Amniotic epithelial cell (primary cell): ENCODE results near the gene SRM.
"Not testable (repeated sequence)": the region's sequence is repeated elsewhere in the genome, so short reads cannot be mapped to it uniquely, and the experiment has no call there.

Experiments
- DNase-seq: peaks from one replicate; pipeline ENCODE4 v3.0.0-alpha.2; 2010; ENCODE audit warnings: low read depth

SRM gene

GRCh38 chr1:11059968-11060830, at the start of gene SRM:
SRM (minus strand) TSS chr1:11060018; CDS start chr1:11059943, 75 bp downstream.
- DNase-seq = peak; percentile 83

- DNase-seq = no peak
Measured at GRCh38 chr1:11109047-11109760, 49.4 kb upstream of the SRM start.

GRCh38 chr1:11107599-11107998, 47.8 kb upstream of the SRM start:
- no peak for DNase-seq

GRCh38 chr1:11105586-11105985, 45.8 kb upstream of the SRM start:
- DNase-seq = no peak

GRCh38 chr1:11101347-11101746, 41.5 kb upstream of the SRM start:
- DNase-seq = no peak

- not testable (repeated sequence) for DNase-seq
Measured at GRCh38 chr1:11100806-11101205, 41.0 kb upstream of the SRM start.

GRCh38 chr1:11100149-11100493, 40.3 kb upstream of the SRM start:
- DNase-seq = no peak

GRCh38 chr1:11099310-11100148, 39.7 kb upstream of the SRM start, which contains the start of gene EXOSC10:
EXOSC10 (minus strand) TSS chr1:11099869; CDS start chr1:11099831, 38 bp downstream.
- DNase-seq = peak; percentile 66

- peak; percentile 2 for DNase-seq
Measured at GRCh38 chr1:11098931-11099309, 39.1 kb upstream of the SRM start.

- DNase-seq = not testable (repeated sequence)
Measured at GRCh38 chr1:11083784-11084183, 24.0 kb upstream of the SRM start.

- no peak for DNase-seq
Measured at GRCh38 chr1:11080931-11081330, 21.1 kb upstream of the SRM start.

- DNase-seq = peak; percentile 88
Measured at GRCh38 chr1:11078631-11079030, 18.8 kb upstream of the SRM start.

GRCh38 chr1:11073398-11073797, 13.6 kb upstream of the SRM start:
- not testable (repeated sequence) for DNase-seq

- no peak for DNase-seq
Measured at GRCh38 chr1:11072216-11072917, 12.5 kb upstream of the SRM start.

GRCh38 chr1:11071463-11072215, 11.8 kb upstream of the SRM start:
- no peak for DNase-seq

GRCh38 chr1:11070876-11071275, 11.1 kb upstream of the SRM start:
- no peak for DNase-seq

GRCh38 chr1:11068600-11069473, 9.0 kb upstream of the SRM start:
- DNase-seq = no peak

GRCh38 chr1:11067716-11068599, 8.1 kb upstream of the SRM start:
- DNase-seq = no peak

- no peak for DNase-seq
Measured at GRCh38 chr1:11065796-11066195, 6.0 kb upstream of the SRM start.
